Heart left ventricle (tissue), 16 donors: Measurements from ENCODE around the gene MANEAL. TPM values are rescaled to one million over a fixed set of nuclear protein-coding genes. Genes with fewer than 3 reads are reported as not detected.
A peak's percentile ranks its signal among the peaks of the same experiment; 100 is the strongest.

Experiments
- ATAC-seq, 4 donors: fragments of 200-7000 bp; cut with Tn5 transposase; one replicate each; pipeline ENCODE4 v1.9.1; 2020 to 2022; ENCODE audit warnings: moderate library complexity in 4 of 4, mild to moderate bottlenecking in 3 of 4, moderate number of reproducible peaks in 1 of 4
- DNase-seq, 5 donors: peaks; one replicate each; pipeline ENCODE4 v3.0.0-alpha.2; 2020
- H3K27ac ChIP-seq, 12 donors: fragments of 200-600 bp; sonication (generic) in 4 of 12; one replicate each; pipeline versions ENCODE4 v1.5.0 to v1.8.0; 2016 to 2022; ENCODE audit warnings: mild to moderate bottlenecking in 2 of 12
- H3K27me3 ChIP-seq, 9 donors: fragments of 200-600 bp; sonication (generic) in 2 of 9; one replicate each; pipeline versions ENCODE4 v1.5.1 to v1.8.0; 2016 to 2022; ENCODE audit warnings: mild to moderate bottlenecking in 3 of 9
- H3K36me3 ChIP-seq, 9 donors: fragments of 200-600 bp; sonication (generic) in 2 of 9; one replicate each; pipeline versions ENCODE4 v1.5.0 to v1.8.0; 2018 to 2022; ENCODE audit warnings: mild to moderate bottlenecking in 2 of 9
- H3K4me1 ChIP-seq, 12 donors: fragments of 200-600 bp; sonication (generic) in 4 of 12; one replicate each; pipeline versions ENCODE4 v1.5.0 to v1.8.0; 2016 to 2022; ENCODE audit warnings: mild to moderate bottlenecking in 3 of 12
- H3K4me3 ChIP-seq, 12 donors: fragments of 200-600 bp; sonication (generic) in 4 of 12; one replicate each; pipeline versions ENCODE4 v1.5.0 to v1.8.0; 2017 to 2022; ENCODE audit warnings: mild to moderate bottlenecking in 9 of 12, moderate library complexity in 4 of 12
- H3K9me3 ChIP-seq, 12 donors: fragments of 200-600 bp; sonication (generic) in 4 of 12; one replicate each; pipeline versions ENCODE4 v1.5.0 to v1.8.0; 2016 to 2022; ENCODE audit warnings: mild to moderate bottlenecking in 1 of 12
- CTCF ChIP-seq, 12 donors: fragments of 200-600 bp; sonication (generic) in 4 of 12; IDR thresholded peaks; one replicate each; pipeline versions ENCODE4 v1.5.0 to v1.8.0; 2018 to 2022; ENCODE audit warnings: antibody characterized with exemption in 12 of 12, mild to moderate bottlenecking in 5 of 12
- POLR2A ChIP-seq, 2 donors: fragments of 450-650 bp; IDR thresholded peaks; one replicate each; pipeline ENCODE4 v1.6.1; 2017; ENCODE audit warnings: antibody characterized with exemption in 2 of 2, mild to moderate bottlenecking in 2 of 2, moderate library complexity in 2 of 2
- WGBS, 4 donors: extraction: QIAGEN DNeasy Blood & Tissue Kit in 2 of 4; methylation state at CpG; one replicate each; pipeline versions ENCODE4 v1.1.5 to v1.1.7; 2013 to 2018; 5-methylcytosine and 5-hydroxymethylcytosine counted together
- intact Hi-C, 10 donors: fragments of 100-400 bp; cut with DNase I; formaldehyde crosslinking; loops; one replicate each; pipeline versions ENCODE4 v1.11.1 to v1.14.2; 2022
- polyA plus RNA-seq, 2 donors: library from polyadenylated mRNA; stranded (reverse); fragments of 200-250 nt; gene quantifications; one replicate each; pipeline ENCODE4 v1.2.3, GENCODE V29; 2013
- total RNA-seq, 9 donors: library from RNA; depleted of rRNA in 2 of 9; stranded (reverse); fragments of >200 nt in 2 of 9; fragmentation: NEBNext Ultra II Directional in 3 of 9; extraction: Animal tissue kit (Norgen Biotek cat#: 25700) in 3 of 9; gene quantifications; one replicate each; pipeline versions ENCODE4 v1.1.0 to v1.2.4, GENCODE V29; 2016 to 2023
- donor health status: ischemic (EF 13 %, LVEDD 7.1; RV severe dilation, severe dysfunction).
- donor health status: healthy with polysubstance abuse.
- donor health status: DM: no; HTN: yes; CAD: no.
- donor health status: DM: no; HTN: no; CAD: no.
- donor health status: ischemic (EF 25% LVEDD 6.9; RV normal size, moderate dysfunction).
- donor health status: ischemic (EF 25% LVEDD 5.7; RV mildly dilated, moderate dysfunction).
- donor health status: healthy.
- donor health status: DM: yes; HTN: yes; CAD: no.
- donor health status: ischemic (EF 35%, LVEDD 5.7; RV mildly dilated, moderate dysfunction).
- donor health status: nonischemic (EF 11% LVEDD 7.7; RV severe dilation, severe dysfunction).
- donor health status: DM: yes; HTN: yes; CAD: no.
- donor health status: PGD.
- donor health status: ischemic (EF 29% LVEDD 5.4; RV normal size, mild dysfunction).
- donor health status: nonischemic (EF 23%, LVEDD 6.1; RV moderate dilation, normal function).

MANEAL gene
- total and polyA plus RNA-seq, 11 donors: 0.53 to 2.9 (median 0.97) TPM

GRCh38 chr1:37808369-37809319 is 15.0 kb downstream of the MANEAL start:
- H3K4me1 ChIP-seq: peaks cover 8 to 41% (median 28%) of the 10 kb centered on the region in 12 donors
- TF ChIP-seq POLR2A (IDR thresholded peaks at IDR 0.05): no peak
- TF ChIP-seq CTCF (IDR thresholded peaks at IDR 0.05): no peak
- DNase-seq (peak; percentile 72 to 81 (median 76)), ATAC-seq (peak; percentile 68 to 90 (median 86))
- peak overlapping the region; percentile 72 to 99 (median 91) for H3K4me3 ChIP-seq
- intact Hi-C loops: loop anchor here in 9 of 10 donors (1.0 to 10.0 kb wide), 8 partner anchors 46 to 214 kb away; partner anchors contain the start of genes CDCA8 (in 6 of the 9), MTF1 (in 5 of the 9) and GNL2 (in 1 of the 9)
- H3K27ac ChIP-seq: peak overlapping the region; percentile 90 to 99 (median 96)
- H3K27me3 ChIP-seq: no peaks in the 10 kb centered on the region
- H3K9me3 ChIP-seq: no peaks in the 10 kb centered on the region
- WGBS, 4 donors: 1 to 14% (median 2%) methylated on average over 10 to 54 of the region's 54 CpGs
- H3K36me3 ChIP-seq: peaks cover 0 to 41% (median 31%) of the 10 kb centered on the region in 9 donors

- peaks cover 8 to 41% (median 28%) of the 10 kb centered on the region in 12 donors for H3K4me1 ChIP-seq
- intact Hi-C loops: loop anchor here in 8 of 10 donors (2.0 to 10.0 kb wide), 8 partner anchors 45 to 215 kb away; partner anchors contain the start of genes CDCA8 (in 6 of the 8), MTF1 (in 4 of the 8) and GNL2 (in 1 of the 8)
- WGBS, 4 donors: 43 to 55% (median 50%) methylated on average over 2 of the region's 2 CpGs
Observed at GRCh38 chr1:37809942-37810341, 16.3 kb downstream of the MANEAL start.

GRCh38 chr1:37811027-37811655 is 17.5 kb downstream of the MANEAL start:
- ATAC-seq (no peak), DNase-seq (peak; percentile 35 to 69 (median 57))
- 37 to 49% (median 39%) methylated on average over 7 of the region's 7 CpGs for WGBS, 4 donors
- H3K27ac ChIP-seq: no peak overlapping the region
- H3K9me3 ChIP-seq: no peaks in the 10 kb centered on the region
- no peak for TF ChIP-seq POLR2A (IDR thresholded peaks at IDR 0.05)
- TF ChIP-seq CTCF (IDR thresholded peaks at IDR 0.05): peak; percentile 46 to 85 (median 72)
- H3K36me3 ChIP-seq: peaks cover 0 to 38% (median 25%) of the 10 kb centered on the region in 9 donors
- no peak overlapping the region for H3K4me3 ChIP-seq
- H3K27me3 ChIP-seq: no peaks in the 10 kb centered on the region
- peaks cover 8 to 41% (median 25%) of the 10 kb centered on the region in 12 donors for H3K4me1 ChIP-seq
- intact Hi-C loops: loop anchor here in 2 of 10 donors (5.0 kb wide), 1 partner anchor 51 kb away; no protein-coding TSS in a partner anchor

More at GRCh38 chr1:37809942-37810341, 16.3 kb downstream of the MANEAL start:
- ATAC-seq: no peak
- Histone ChIP-seq H3K27ac (peak overlapping the region in 4 of 12 donors; percentile 93 to 97 (median 96)), H3K27me3 (no peaks in the 10 kb centered on the region), H3K9me3 (no peaks in the 10 kb centered on the region), H3K4me3 (no peak overlapping the region), H3K36me3 (peaks cover 0 to 38% (median 25%) of the 10 kb centered on the region in 9 donors)
- DNase-seq: no peak
- no peak for TF ChIP-seq CTCF (IDR thresholded peaks at IDR 0.05)
- no peak for TF ChIP-seq POLR2A (IDR thresholded peaks at IDR 0.05)
